HG03432 (cell line): ENCODE data around the gene TRIO.

Experiments
- ATAC-seq: cut with Tn5 transposase; IDR thresholded peaks from one replicate; pipeline ENCODE4 v1.9.1; 2021; ENCODE audit warnings: mild to moderate bottlenecking, moderate library complexity; ENCODE audit not compliant: unreplicated experiment

The TRIO gene

DNA sequence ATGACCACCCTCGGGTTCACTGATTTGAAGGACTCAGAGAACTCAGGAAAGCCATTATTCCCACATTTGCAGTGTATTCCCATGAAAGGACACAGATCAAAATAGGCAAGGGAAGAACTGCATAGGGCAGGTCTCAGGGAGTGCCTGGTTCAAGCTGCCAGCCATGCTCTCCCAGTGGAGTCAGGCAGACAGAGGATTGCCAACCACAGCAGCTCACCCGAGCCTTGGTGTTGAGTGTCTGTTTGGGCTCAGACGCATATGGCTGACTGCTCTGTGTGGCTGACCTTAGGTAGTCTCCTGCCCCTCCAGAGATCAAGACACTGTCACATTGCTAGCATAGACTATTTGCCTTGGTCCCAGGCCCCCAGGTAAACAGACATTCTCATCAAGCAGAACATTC lies 322.6 kb downstream of the TRIO start:
- no peak for ATAC-seq

DNA sequence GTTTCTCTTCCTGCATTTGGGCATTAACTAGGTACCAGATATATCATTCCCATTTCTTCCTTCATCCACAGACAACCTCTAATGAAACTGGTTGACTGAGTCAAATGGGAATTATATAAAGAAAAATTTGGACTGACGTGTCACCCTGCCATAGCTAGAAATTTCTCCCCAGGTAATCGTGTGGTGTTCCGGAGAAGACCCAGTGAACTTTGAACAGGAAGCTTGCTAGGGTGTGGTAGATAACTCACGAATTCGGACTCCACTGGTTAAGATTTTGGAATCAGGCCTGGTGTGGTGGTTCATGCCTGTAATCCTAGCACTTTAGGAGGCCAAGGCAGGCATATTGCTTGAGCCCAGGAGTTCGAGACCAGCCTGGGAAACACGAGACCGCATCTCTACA lies 324.1 kb downstream of the TRIO start:
- ATAC-seq, result no peak

DNA sequence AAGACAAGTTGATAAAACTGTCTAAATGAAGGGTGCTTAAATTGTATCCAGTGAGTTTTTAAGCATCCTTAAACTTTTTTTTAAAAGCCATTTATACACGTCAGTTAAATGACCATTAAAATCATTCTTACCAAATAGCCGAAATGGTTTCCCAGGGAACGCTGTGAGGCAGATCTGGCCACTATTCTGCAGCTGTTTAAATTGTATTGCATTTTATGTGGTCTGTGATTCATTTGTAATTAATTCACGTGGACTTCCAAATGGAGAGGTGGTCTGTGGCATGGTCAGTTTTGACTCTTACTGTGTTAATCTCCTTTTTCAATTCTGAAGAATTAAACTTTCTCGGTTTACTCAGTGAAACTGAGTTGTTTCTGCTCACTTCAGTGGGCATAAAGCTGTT lies 324.7 kb downstream of the TRIO start:
- ATAC-seq, result no peak

DNA sequence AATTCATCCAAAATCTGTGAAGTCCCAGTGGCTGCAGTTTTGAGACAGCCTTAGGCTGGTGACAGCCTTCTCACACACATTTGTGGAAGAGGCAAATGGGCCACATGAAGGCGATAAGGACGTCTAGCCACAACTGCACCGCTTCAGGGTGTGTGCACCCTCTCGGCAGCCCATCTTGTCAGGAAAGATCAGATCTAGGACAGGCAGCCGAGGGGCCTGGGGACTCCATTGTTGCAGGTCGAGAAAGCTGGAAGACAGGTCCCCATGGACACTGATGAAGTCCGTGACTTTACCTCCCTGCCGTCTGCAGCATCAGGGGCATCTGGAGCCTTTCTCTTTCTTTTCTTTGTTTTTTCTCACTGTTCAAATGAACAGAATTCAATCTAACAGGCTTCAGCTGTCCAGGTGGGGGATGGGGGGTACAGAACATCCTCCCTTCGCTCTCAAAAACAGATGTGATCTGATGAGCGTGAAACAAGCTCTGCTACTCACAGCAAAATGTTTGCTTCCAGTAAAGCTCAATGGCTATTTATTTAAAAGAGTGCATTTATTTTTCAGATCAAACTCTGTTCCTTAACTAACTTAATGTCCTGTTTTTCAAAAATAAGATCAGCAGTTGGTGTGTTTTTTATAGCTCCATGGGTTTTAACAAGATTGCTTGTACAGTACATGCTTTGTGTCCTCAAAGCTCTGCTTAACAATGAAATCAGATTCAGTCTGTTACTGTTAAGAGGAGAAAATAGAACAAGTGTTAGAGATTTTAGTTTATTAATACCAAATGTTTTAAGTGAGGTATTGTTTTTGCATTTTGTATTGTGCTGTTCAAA lies 326.6 kb downstream of the TRIO start:
- no peak for ATAC-seq

DNA sequence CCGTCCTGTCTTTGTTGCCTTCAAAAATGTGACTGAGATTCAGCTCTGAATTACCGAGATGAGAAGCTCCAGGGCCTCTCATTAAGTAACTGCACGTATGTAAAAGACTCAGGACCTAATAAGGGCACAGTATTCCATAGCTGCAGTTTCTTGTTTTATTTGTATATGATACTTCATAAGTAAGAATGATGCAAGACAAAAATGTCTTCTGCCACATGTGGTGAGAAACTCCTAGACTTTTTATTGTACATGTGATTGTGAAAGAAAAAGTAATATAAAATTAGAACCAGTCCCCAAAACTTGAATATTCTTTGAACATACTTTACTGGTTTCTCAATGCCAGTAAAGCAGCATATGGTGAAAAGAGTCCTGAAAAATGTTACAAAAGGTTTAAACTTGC lies 328.4 kb downstream of the TRIO start:
- no peak for ATAC-seq

DNA sequence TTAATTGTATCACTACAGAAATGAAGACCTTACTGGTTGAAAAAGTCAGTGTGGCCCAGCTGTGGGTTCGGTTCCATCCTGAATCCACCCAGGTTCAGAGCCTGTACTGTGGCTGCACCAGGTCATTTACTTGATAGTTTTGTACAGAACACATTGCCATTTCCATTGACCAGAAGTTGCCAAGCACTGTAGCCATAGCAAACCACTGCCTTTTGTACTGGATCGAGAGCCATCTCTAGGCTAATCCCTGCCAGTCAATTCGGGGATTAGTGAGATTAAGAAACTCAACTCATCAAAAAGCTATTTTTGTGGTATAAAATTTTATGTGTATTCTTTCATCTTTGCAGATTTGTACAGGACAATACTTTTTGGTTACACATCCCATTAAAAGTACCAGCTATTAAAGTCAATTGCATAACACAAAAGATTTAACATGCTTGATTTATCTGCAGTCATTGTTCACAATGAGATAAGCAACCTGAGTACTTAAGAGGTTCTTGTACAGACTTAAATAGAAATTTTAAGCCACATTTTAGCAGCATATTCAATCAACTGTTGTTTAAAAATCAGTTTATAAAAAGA lies 329.9 kb downstream of the TRIO start:
- no peak for ATAC-seq

DNA sequence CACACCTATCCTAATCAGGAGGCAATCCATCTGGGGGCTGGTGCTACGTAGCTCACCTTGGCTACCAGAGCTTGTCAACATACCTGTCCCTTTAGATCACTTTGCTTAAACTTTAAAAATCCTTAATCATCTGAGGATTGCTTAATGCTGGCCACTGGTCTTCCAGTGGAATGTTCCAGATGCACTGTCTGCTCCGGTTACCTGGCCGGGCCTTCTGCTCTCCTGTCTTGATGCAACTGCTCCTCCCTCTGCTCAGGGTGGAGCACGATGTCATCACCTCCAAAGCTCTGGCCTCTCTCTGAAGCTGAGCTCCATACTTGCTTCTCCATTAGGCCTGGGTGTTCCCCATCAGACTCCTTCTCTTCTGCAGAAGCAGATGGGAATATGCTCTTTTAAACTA lies 331.9 kb downstream of the TRIO start:
- ATAC-seq, result no peak

DNA sequence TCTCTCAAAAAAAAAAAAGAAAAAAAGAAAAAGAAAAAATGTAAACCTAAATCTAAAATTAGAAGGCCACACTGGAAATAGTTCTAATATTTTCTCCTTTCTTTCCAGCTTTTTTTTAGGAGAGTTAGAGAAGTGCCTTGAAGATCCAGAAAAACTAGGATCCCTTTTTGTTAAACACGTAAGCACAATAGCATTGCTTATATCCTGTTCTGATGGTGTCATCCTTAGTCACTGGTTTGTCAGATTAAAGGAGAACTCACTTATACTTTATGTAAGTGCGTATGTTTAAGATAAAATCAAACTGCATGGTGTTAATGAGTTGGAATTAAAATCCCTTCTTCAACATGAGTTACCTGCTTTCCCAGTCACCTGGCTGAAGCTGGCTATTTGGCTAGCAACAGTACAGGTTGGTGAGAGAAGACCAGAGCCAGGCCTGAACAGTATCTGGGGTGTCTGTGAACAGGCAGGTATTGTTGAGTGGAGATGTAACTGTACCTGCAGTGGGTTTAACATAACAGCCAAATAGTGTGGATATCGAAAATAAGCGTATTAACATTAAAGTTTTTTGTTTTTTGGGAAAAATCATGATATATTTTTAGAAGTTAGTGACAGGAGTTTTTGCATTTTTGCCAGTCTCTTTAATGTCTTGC lies 333.8 kb downstream of the TRIO start:
- ATAC-seq, result no peak

DNA sequence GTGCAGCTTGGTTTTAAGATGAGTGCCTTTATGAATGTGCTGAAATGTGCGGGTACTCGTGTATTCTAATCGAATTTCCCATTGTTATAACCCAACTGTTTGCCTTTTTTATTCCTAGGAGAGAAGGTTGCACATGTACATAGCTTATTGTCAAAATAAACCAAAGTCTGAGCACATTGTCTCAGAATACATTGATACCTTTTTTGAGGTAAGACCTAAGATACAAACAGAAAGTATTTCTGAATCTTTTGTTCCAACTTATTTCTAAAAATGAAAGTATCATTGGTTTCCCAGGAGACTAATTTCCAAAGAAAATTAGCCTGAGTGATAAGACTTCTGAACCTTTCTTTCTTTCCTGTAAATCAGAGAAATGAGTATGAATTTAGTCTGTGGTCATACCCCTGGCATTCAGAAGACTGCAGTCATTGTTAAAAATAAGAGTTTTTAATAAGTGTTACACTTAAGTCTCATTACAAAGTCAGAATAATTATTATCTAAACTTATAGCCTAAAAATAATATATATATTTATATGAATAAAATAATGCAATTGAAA lies 336.1 kb downstream of the TRIO start:
- no peak for ATAC-seq

DNA sequence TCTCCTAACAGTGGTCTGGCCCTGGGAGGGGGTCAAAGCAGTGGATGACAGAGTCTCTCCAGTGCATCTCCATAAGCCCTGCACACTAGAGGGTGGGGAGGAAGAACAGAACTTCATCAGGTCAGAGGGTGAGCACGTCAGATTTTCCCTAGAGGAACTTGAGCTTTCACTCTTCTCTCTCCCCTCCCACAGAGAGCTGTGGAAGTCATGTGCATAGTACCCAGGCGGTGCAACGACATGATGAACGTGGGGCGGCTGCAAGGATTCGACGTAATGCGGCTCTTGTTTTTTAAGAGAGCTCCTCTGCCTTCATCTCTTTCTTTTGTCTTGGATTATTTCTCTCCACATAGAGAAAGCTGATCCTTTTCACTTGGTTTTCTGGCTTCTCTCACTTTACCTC lies 338.2 kb downstream of the TRIO start:
- no peak for ATAC-seq

DNA sequence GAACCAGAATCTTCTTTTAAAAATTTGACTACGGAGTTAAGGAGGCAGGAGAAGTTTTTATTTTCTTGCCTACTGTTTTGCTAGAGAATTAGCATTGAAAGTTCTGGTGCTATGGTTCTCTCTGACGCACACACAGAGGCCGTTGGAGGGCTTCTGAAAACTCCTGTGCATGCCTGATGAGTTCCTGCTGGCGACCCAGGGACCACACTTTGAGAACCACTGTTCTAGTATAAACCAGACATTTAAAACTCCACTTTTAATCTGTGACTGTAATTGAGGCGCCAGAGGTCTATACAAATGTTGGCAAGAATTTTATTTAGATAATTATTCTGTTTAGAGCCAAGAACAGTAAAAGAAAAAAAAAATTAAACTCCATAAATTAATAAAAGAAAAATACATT lies 338.9 kb downstream of the TRIO start:
- ATAC-seq, result no peak

DNA sequence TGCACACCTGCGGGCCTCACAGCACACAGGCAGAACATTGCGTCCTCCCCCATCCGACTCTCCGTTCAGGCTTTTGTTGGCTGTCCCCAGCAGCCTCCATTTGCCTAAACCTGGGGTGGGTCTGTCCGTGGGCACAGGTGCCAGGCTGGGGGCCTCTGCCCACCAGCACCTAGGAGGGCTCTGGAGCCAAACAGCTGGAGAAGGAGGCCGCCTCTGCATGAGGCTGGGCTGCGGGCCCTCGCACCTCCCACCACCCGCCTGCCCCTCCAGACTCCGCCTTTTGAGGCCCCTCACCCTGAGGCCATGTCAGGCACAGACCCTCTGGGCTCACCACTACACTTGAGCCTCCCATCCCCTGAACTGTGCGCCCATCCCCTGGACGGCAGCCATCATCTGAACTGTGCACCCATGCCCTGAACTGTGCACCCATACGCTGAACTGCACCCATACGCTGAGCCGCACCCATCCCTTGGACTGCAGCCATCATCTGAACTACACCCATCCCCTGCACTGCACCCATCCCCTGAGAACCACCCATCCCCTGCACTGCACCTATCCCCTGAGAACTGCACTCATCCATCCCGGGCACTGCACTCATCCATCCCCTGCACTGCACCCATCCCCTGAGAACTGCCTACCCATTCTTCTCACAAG lies 340.5 kb downstream of the TRIO start:
- no peak for ATAC-seq

DNA sequence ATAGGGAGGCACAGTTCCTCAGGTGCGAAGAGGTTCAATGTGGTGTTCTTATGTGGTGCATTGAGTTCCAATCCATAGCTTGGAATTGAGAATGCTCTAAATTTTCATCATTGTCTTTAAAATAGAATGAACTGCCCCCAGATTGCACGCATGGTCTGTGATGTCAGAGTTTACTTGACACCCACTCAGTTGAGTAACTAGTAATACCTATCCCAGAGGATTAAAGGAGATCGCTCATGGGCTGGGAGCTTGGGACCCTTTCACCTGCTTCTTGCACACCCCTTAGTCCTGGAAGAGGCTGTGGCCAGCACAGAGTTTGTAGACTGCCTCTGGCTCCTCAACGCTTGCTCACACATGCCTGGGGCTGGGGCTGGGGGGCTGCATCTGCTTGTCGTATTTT lies 343.3 kb downstream of the TRIO start:
- ATAC-seq, result no peak

DNA sequence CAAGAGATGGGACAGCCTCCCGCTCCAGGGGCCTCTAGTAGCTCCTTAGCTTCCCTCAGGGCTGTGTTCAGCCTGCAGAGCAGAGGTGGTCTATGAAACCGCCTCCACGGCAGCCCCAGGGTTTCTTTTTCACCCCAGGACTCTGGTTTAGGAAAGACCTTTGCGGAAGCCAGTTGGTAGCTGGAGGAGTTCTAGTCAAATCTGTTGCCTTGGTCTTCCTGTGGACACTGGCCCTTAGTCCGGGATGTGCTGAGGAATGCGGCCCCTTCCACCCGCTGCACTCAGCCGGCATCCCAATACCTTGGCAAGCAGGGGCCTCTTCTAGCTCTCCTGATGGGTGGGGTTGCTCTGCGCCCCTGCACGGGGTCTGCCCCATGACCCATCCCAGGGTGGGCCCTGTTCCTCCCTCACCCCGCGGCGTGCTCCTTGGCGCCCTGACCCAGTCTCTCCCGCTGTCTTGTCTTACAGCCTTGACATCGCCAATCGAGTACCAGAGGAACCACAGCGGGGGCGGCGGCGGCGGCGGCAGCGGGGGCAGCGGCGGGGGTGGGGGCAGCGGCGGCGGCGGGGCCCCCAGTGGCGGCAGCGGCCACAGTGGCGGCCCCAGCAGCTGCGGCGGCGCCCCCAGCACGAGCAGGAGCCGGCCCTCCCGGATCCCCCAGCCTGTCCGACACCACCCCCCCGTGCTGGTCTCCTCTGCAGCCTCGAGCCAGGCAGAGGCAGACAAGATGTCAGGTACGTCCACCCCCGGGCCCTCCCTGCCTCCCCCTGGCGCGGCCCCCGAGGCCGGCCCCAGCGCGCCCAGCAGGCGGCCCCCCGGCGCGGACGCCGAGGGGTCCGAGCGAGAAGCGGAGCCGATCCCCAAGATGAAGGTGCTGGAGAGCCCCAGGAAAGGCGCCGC lies 344.1 kb downstream of the TRIO start:
- ATAC-seq, result no peak

DNA sequence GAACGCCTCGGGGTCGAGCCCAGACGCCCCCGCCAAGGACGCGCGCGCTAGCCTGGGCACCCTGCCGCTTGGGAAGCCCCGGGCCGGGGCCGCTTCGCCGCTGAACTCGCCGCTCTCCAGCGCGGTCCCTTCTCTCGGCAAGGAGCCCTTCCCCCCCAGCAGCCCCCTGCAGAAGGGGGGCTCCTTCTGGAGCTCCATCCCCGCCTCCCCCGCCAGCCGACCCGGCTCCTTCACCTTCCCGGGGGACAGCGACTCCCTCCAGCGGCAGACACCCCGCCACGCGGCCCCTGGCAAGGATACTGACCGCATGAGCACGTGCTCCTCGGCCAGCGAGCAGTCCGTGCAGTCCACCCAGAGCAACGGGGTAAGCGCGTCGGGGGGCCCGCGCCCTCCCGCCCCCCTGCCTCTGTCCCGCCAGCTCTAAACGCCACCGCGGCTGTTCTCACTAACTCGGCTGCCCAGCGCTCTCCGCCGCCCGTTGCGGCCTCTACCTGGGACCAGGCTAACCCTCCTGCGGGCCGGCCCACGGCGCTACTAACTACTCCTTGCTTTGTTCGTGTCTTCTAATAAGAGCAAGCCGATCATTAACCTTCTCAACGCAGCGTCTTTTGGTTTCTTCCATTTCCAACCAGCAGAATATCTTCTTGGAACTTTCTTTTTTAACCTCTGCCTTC lies 344.9 kb downstream of the TRIO start:
- ATAC-seq, result no peak

DNA sequence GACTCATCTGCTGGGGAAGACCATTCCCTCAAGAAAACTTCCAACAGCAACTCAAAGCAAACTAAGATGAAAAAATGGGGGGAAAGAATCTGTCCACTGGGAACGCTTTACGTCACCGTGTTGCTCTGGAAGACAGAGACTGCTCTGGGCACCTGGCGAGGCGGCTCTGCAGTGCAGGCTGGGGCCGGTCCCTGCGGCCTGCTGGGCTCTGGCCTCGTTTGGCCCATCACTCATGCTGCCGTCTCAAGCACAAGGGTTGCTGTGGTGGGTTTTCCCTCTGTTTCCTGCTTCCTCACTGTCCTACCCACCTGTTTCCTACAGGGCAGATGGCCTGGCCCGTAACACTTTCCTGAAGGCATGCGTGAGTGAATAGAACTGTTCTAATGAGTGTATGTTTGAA lies 345.6 kb downstream of the TRIO start:
- no peak for ATAC-seq

DNA sequence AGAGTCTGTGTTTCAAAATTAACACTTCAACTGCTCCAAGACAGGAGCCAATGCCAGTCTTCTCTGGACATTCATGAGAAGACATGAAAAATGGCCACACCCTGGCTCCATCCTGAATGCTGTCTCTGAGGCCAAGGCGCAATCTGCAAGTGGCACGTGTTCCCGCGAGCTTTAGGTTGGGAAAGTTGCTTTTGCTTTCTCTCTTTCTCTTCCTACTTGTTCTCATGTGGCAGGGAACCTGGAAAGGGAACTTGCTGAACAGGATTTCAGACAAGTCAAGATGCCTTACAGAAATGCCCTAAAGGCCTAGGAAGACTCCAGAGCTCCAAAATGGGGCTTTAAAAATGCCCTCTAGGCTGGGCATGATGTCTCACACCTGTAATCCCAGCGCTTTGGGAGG lies 346.5 kb downstream of the TRIO start:
- ATAC-seq, result no peak

DNA sequence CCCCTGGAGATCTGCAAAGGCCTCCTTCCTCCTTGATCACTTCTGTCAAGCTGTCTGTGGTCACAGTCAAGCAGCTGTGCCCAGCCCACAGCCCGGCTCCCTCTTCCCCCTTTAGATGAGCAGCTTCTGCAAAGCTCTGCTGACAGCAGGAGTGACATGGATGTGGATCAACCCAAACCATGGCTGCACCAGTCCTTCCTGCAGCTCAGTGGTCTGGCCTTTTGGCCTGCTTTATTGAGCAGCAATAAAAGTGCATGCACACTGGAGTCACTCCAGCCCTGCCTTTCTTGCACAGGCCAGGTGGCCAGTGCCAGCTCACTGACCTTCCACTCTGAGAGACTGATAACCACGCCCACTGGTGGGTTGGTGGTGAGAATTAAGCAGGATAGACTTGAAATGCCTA lies 347.2 kb downstream of the TRIO start:
- no peak for ATAC-seq

DNA sequence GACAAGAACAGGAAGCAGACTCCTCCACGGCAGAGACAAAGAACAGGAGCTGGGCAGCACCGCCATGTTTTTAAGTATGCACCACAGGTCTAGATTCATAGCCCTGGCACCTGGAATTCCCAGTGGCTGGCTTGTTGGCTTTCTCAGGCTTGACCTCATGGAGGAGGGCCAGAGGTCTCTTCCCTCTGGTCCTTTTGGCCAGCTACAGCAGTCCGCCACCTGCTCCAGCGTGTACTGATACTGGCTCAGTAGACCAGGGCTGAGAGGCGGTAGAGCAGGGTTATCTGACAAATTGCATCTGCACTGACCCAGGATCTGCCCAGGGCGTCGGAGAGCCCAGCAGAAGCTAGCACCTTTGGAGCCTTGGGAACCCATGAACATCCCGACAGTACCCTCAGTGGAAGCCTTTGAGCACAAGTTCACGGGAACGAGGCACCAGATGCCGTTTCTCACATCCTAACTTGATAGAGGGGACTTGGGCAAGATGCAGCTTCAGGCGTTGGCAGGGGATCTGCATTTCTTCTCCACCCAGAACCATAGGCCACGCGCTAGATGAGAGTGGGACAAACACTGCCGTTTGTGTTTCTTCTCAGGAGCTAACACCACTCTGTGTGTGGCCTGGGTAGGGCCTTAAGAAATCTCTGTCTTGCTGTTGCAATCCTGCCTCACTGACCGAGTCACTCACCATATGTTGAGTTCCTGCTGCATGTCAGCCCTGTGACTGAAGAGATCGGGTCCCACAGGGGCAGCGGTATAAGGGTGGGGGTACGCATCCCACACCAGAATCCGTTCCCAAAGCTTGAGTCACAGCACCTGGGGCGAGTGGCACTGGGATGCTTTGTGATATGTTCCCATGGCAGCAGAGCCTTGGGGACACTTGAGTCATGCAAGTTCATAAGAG lies 348.1 kb downstream of the TRIO start:
- no peak for ATAC-seq
